Fibroblast of the aortic adventitia (primary cell): ENCODE measurements around the gene ADA. TPM values are rescaled to one million over a fixed set of nuclear protein-coding genes. Genes with fewer than 3 reads are reported as not detected.
"Not testable (repeated sequence)": the region's sequence is repeated elsewhere in the genome, so short reads cannot be mapped to it uniquely, and the experiment has no call there.

Experiments
- DNase-seq: peaks from one replicate; pipeline ENCODE4 v3.0.0-alpha.2; 2010; ENCODE audit warnings: low read depth
- H3K4me3 ChIP-seq: 2 replicates; pipeline ENCODE4 v1.5.1; 2011; ENCODE audit warnings: low read depth, mild to moderate bottlenecking, control low read depth, low read length, moderate library complexity
- CTCF ChIP-seq: IDR thresholded peaks from 2 replicates; pipeline ENCODE4 v1.5.1; 2011; ENCODE audit warnings: mild to moderate bottlenecking, low read length, control low read depth, inconsistent platforms; ENCODE audit not compliant: insufficient read depth
- total RNA-seq: library from RNA; depleted of rRNA; stranded (reverse); fragments of >200 nt; gene quantifications from 2 replicates; pipeline ENCODE4 v1.2.3, GENCODE V29; 2012; ENCODE audit warnings: low replicate concordance

Gene ADA
- total RNA-seq = 4.6 and 11.8 TPM in 2 replicates

- peak within 1 kb of the TSS; percentile 74 for H3K4me3 ChIP-seq
- TF ChIP-seq CTCF = peak; percentile 10
- peak; percentile 25 for DNase-seq
These were observed at the start of gene ADA for GRCh38 chr20:44651684-44652423. ADA (minus strand) TSS chr20:44651699; CDS start chr20:44651607, 92 bp downstream.

- no peak for DNase-seq
- TF ChIP-seq CTCF = no peak
- no peak overlapping the region for H3K4me3 ChIP-seq
These were observed 48.8 kb upstream of the ADA start for GRCh38 chr20:44700306-44700705.

GRCh38 chr20:44698351-44698750 lies 46.9 kb upstream of the ADA start:
- no peak for DNase-seq
- no peak overlapping the region for H3K4me3 ChIP-seq
- no peak for TF ChIP-seq CTCF

GRCh38 chr20:44697041-44697440 lies 45.5 kb upstream of the ADA start:
- not testable (repeated sequence) for H3K4me3 ChIP-seq, DNase-seq

- no peak for DNase-seq
- H3K4me3 ChIP-seq = no peak overlapping the region
These were observed 44.8 kb upstream of the ADA start for GRCh38 chr20:44696315-44696714.

GRCh38 chr20:44695674-44696300 lies 44.3 kb upstream of the ADA start:
- peak; percentile 66 for DNase-seq
- H3K4me3 ChIP-seq = no peak overlapping the region
- no peak for TF ChIP-seq CTCF

More at GRCh38 chr20:44696315-44696714, 44.8 kb upstream of the ADA start:
- TF ChIP-seq CTCF = peak; percentile 11

- no peak overlapping the region for H3K4me3 ChIP-seq
- TF ChIP-seq CTCF = no peak
- no peak for DNase-seq
These were observed 43.8 kb upstream of the ADA start for GRCh38 chr20:44695295-44695673.
